H9 (cell line): ENCODE data around the gene SFMBT2. TPM values are rescaled to one million over a fixed set of nuclear protein-coding genes. Genes with fewer than 3 reads are reported as not detected.

Experiments
- DNase-seq: peaks from one replicate; pipeline ENCODE4 v3.0.0-alpha.2; 2017
- H2AFZ ChIP-seq: one replicate; pipeline ENCODE4 v1.6.1; 2013; ENCODE audit warnings: mild to moderate bottlenecking, low read length, control low read depth, moderate library complexity
- H2AK5ac ChIP-seq: 2 replicates; pipeline ENCODE4 v1.6.1; 2013; ENCODE audit warnings: low read length, control low read depth, mixed read lengths; ENCODE audit not compliant: insufficient read length
- H2BK120ac ChIP-seq: one replicate; pipeline ENCODE4 v1.6.1; 2013; ENCODE audit warnings: low read depth, mild to moderate bottlenecking, low read length, control low read depth, inconsistent platforms; ENCODE audit not compliant: poor library complexity, severe bottlenecking
- H2BK12ac ChIP-seq: 2 replicates; pipeline ENCODE4 v1.6.1; 2013; ENCODE audit warnings: low read length, control low read depth, mixed read lengths, low read depth; ENCODE audit not compliant: insufficient read length
- H2BK15ac ChIP-seq: 2 replicates; pipeline ENCODE4 v1.6.1; 2013; ENCODE audit warnings: low read depth, low read length, control low read depth
- H2BK20ac ChIP-seq: one replicate; pipeline ENCODE4 v1.6.1; 2013; ENCODE audit warnings: low read depth, mild to moderate bottlenecking, low read length, control low read depth, inconsistent platforms; ENCODE audit not compliant: poor library complexity, severe bottlenecking
- H2BK5ac ChIP-seq: 2 replicates; pipeline ENCODE4 v1.6.1; 2013; ENCODE audit warnings: low read length, control low read depth, mixed read lengths; ENCODE audit not compliant: insufficient read length
- H3K14ac ChIP-seq: 2 replicates; pipeline ENCODE4 v1.6.1; 2013; ENCODE audit warnings: low read length, control low read depth; ENCODE audit not compliant: insufficient read depth
- H3K18ac ChIP-seq: 2 replicates; pipeline ENCODE4 v1.6.1; 2013; ENCODE audit warnings: low read depth, mild to moderate bottlenecking, mixed read lengths, low read length, control low read depth; ENCODE audit not compliant: insufficient read length
- H3K23ac ChIP-seq: 2 replicates; pipeline ENCODE4 v1.6.1; 2013; ENCODE audit warnings: low read length, control low read depth, mixed read lengths, low read depth; ENCODE audit not compliant: insufficient read length
- H3K23me2 ChIP-seq: 2 replicates; pipeline ENCODE4 v1.6.1; 2013; ENCODE audit warnings: low read depth, mild to moderate bottlenecking, mixed read lengths, low read length, control low read depth; ENCODE audit not compliant: insufficient read length, poor library complexity, severe bottlenecking
- H3K27ac ChIP-seq: 2 replicates; pipeline ENCODE4 v1.5.1; 2013; ENCODE audit warnings: low read length, control low read depth, mixed read lengths, low read depth; ENCODE audit not compliant: insufficient read length
- H3K27me3 ChIP-seq: 2 replicates; pipeline ENCODE4 v1.6.1; 2013; ENCODE audit warnings: low read length, control low read depth, inconsistent platforms; ENCODE audit not compliant: insufficient read depth
- H3K4ac ChIP-seq: 2 replicates; pipeline ENCODE4 v1.6.1; 2013; ENCODE audit warnings: low read depth, mild to moderate bottlenecking, control low read depth, inconsistent platforms, low read length, moderate library complexity
- H3K4me1 ChIP-seq: 2 replicates; pipeline ENCODE4 v1.6.1; 2013; ENCODE audit warnings: low read length, control low read depth, inconsistent platforms; ENCODE audit not compliant: insufficient read depth
- H3K4me2 ChIP-seq: 2 replicates; pipeline ENCODE4 v1.6.1; 2013; ENCODE audit warnings: low read length, control low read depth, mixed read lengths; ENCODE audit not compliant: insufficient read length, insufficient read depth
- H3K56ac ChIP-seq: 2 replicates; pipeline ENCODE4 v1.6.1; 2013; ENCODE audit warnings: low read depth, mild to moderate bottlenecking, mixed read lengths, low read length, control low read depth; ENCODE audit not compliant: insufficient read length
- H3K79me1 ChIP-seq: 2 replicates; pipeline ENCODE4 v1.6.1; 2013; ENCODE audit warnings: low read depth, mild to moderate bottlenecking, moderate library complexity, low read length, control low read depth, inconsistent platforms; ENCODE audit not compliant: insufficient read depth, poor library complexity, severe bottlenecking
- H3K79me2 ChIP-seq: 2 replicates; pipeline ENCODE4 v1.6.1; 2013; ENCODE audit warnings: low read length, control low read depth, inconsistent platforms; ENCODE audit not compliant: insufficient read depth
- H3K9ac ChIP-seq: 2 replicates; pipeline ENCODE4 v1.6.1; 2013; ENCODE audit warnings: low read length, control low read depth, mixed read lengths; ENCODE audit not compliant: insufficient read length; ENCODE audit errors: extremely low read depth
- H3K9me3 ChIP-seq: one replicate; pipeline ENCODE4 v1.6.1; 2013; ENCODE audit warnings: low read depth, low read length, inconsistent platforms; ENCODE audit not compliant: control insufficient read depth
- H3T11ph ChIP-seq: one replicate; pipeline ENCODE4 v1.6.1; 2013; ENCODE audit warnings: mild to moderate bottlenecking, low read length, control low read depth, inconsistent platforms
- H4K20me1 ChIP-seq: one replicate; pipeline ENCODE4 v1.6.1; 2013; ENCODE audit not compliant: control insufficient read depth, insufficient read length, insufficient read depth
- H4K5ac ChIP-seq: 2 replicates; pipeline ENCODE4 v1.6.1; 2013; ENCODE audit warnings: low read depth, mild to moderate bottlenecking, mixed read lengths, low read length, control low read depth; ENCODE audit not compliant: insufficient read length
- H4K8ac ChIP-seq: replicated peaks from 2 replicates; pipeline ENCODE4 v1.6.1; 2013; ENCODE audit warnings: low read length, control low read depth, mixed read lengths, low read depth; ENCODE audit not compliant: insufficient read length
- H4K91ac ChIP-seq: 2 replicates; pipeline ENCODE4 v1.6.1; 2013; ENCODE audit warnings: low read depth, mild to moderate bottlenecking, moderate library complexity, mixed read lengths, low read length, control low read depth; ENCODE audit not compliant: insufficient read length
- H3K27ac Mint-ChIP-seq, 3 experiments: 2 replicates in 2 of 3; 3 replicates in 1 of 3; pipeline ENCODE4 v1.8.0; 2020 to 2021; ENCODE audit warnings: mixed read lengths in 3 of 3, mild to moderate bottlenecking in 1 of 3, moderate library complexity in 1 of 3
- H3K27me3 Mint-ChIP-seq: 2 replicates; pipeline ENCODE4 v1.8.0; 2021; ENCODE audit warnings: low read depth, mild to moderate bottlenecking, moderate library complexity, mixed read lengths
- H3K36me3 Mint-ChIP-seq, 3 experiments: 2 replicates in 2 of 3; 3 replicates in 1 of 3; pipeline ENCODE4 v1.8.0; 2020 to 2021; ENCODE audit warnings: low read depth in 3 of 3, mixed read lengths in 3 of 3; ENCODE audit not compliant: insufficient read depth in 1 of 3
- H3K4me1 Mint-ChIP-seq, 2 experiments: 2 replicates each; pipeline ENCODE4 v1.8.0; 2020; ENCODE audit warnings: mixed read lengths in 2 of 2
- H3K4me3 Mint-ChIP-seq, 2 experiments: 2 replicates in 1 of 2; 3 replicates in 1 of 2; pipeline ENCODE4 v1.8.0; 2020 to 2021; ENCODE audit warnings: mild to moderate bottlenecking in 2 of 2, mixed read lengths in 2 of 2, moderate library complexity in 1 of 2
- H3K9me3 Mint-ChIP-seq, 2 experiments: 2 replicates in 1 of 2; 3 replicates in 1 of 2; pipeline ENCODE4 v1.8.0; 2020; ENCODE audit warnings: mild to moderate bottlenecking in 2 of 2, mixed read lengths in 2 of 2, moderate library complexity in 1 of 2
- WGBS: extraction: QIAGEN DNeasy Blood & Tissue Kit; methylation state at CpG from one replicate; pipeline ENCODE4 v1.1.7; 2013; ENCODE audit warnings: missing lambda C conversion rate, low lambda C conversion rate, mixed read lengths; ENCODE audit not compliant: insufficient read length; ENCODE audit errors: extremely low coverage; 5-methylcytosine and 5-hydroxymethylcytosine counted together
- total RNA-seq: library from RNA; stranded (reverse); gene quantifications from 2 replicates; pipeline ENCODE4 v1.2.1, GENCODE V29; 2021
- TF ChIP-seq, protein P1 (sequence below): fragments of 200-600 bp; sonication (generic); conservative IDR thresholded peaks from 3 replicates; pipeline ENCODE4 v1.8.0; 2021; ENCODE audit warnings: antibody characterized with exemption, mild to moderate bottlenecking

SFMBT2 gene
- total RNA-seq, 1 experiment from 2014 or later: 5.3 TPM

DNA sequence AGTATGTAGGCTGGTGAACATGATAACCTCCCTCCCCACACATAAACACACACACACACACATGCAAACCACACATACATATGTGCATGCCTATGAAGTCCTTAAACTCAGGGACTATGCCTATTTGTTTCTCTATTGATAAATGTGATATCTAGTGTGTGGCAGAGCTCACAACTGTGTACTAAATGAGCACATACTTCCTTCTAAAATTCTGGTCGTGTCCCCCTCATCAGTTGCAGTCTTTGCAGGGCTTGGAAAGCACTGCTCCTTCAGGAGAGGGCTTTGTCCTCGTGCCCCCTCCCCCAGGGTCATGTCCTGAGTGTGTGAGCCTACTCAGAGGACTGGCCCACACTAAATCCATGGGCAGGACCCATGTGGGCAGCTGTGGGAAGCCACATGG lies 94.0 kb downstream of the SFMBT2 start:
- H3K27ac ChIP-seq: no peak overlapping the region
- H3K79me1 ChIP-seq: no peaks in the 10 kb centered on the region
- no peak overlapping the region for H4K8ac ChIP-seq
- H4K91ac ChIP-seq: no peak overlapping the region
- Mint-ChIP-seq H3K36me3 (peaks cover 0 to under 1% (median 0%) of the 10 kb centered on the region in 3 experiments; a peak in 3 of 7 replicates), H3K9me3 (0 out of 5 replicates have a peak, but pooled peaks cover 0 to 2% of the 10 kb centered on the region in 2 experiments), H3K4me1 (peaks cover 6 to 10% of the 10 kb centered on the region in 2 experiments; a peak in 3 of 4 replicates), H3K4me3 (no peak overlapping the region), H3K27ac (no peak overlapping the region), H3K27me3 (no peaks in the 10 kb centered on the region)
- no peak overlapping the region for H2BK15ac ChIP-seq
- no peak overlapping the region for H2AFZ ChIP-seq
- no peak overlapping the region for H3K23ac ChIP-seq
- no peak overlapping the region for H3K14ac ChIP-seq
- H3T11ph ChIP-seq: no peak overlapping the region
- no peak overlapping the region for H2BK20ac ChIP-seq
- H4K20me1 ChIP-seq: no peaks in the 10 kb centered on the region
- no peak overlapping the region for H2AK5ac ChIP-seq
- no peak overlapping the region for H3K56ac ChIP-seq
- no peak overlapping the region for H3K18ac ChIP-seq
- 0 out of 2 replicates have a peak, but pooled peaks cover 2% of the 10 kb centered on the region for H3K79me2 ChIP-seq
- no peak overlapping the region for H2BK12ac ChIP-seq
- no peak overlapping the region for H4K5ac ChIP-seq
- no CpG with 5 or more reads among the region's 2 CpGs for WGBS
- H3K9ac ChIP-seq: no peak overlapping the region
- no peaks in the 10 kb centered on the region for H3K9me3 ChIP-seq
- H3K4me2 ChIP-seq: no peak overlapping the region
- no peak overlapping the region for H2BK120ac ChIP-seq
- no peak overlapping the region for H2BK5ac ChIP-seq
- DNase-seq: no peak
- H3K4me1 ChIP-seq: no peaks in the 10 kb centered on the region
- no peaks in the 10 kb centered on the region for H3K23me2 ChIP-seq
- TF ChIP-seq, protein P1, sequence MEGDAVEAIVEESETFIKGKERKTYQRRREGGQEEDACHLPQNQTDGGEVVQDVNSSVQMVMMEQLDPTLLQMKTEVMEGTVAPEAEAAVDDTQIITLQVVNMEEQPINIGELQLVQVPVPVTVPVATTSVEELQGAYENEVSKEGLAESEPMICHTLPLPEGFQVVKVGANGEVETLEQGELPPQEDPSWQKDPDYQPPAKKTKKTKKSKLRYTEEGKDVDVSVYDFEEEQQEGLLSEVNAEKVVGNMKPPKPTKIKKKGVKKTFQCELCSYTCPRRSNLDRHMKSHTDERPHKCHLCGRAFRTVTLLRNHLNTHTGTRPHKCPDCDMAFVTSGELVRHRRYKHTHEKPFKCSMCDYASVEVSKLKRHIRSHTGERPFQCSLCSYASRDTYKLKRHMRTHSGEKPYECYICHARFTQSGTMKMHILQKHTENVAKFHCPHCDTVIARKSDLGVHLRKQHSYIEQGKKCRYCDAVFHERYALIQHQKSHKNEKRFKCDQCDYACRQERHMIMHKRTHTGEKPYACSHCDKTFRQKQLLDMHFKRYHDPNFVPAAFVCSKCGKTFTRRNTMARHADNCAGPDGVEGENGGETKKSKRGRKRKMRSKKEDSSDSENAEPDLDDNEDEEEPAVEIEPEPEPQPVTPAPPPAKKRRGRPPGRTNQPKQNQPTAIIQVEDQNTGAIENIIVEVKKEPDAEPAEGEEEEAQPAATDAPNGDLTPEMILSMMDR: no peak
- H3K27me3 ChIP-seq: no peaks in the 10 kb centered on the region
- no peak overlapping the region for H3K4ac ChIP-seq
